Nephron (organoid): ENCODE results near the gene TBC1D12.

ENCODE experiments used
- H3K27ac Mint-ChIP-seq, 3 experiments: 2 replicates each; pipeline ENCODE4 v1.8.0; 2020; ENCODE audit warnings: mixed read lengths in 3 of 3, mild to moderate bottlenecking in 2 of 3, moderate library complexity in 1 of 3
- H3K27me3 Mint-ChIP-seq: 2 replicates; pipeline ENCODE4 v1.8.0; 2021; ENCODE audit warnings: low read depth, mild to moderate bottlenecking, moderate library complexity, mixed read lengths
- H3K36me3 Mint-ChIP-seq: 2 replicates; pipeline ENCODE4 v1.8.0; 2020; ENCODE audit warnings: low read depth, mixed read lengths
- H3K4me1 Mint-ChIP-seq: 2 replicates; pipeline ENCODE4 v1.8.0; 2020; ENCODE audit warnings: mixed read lengths
- H3K4me3 Mint-ChIP-seq, 3 experiments: 2 replicates each; pipeline ENCODE4 v1.8.0; 2020; ENCODE audit warnings: mild to moderate bottlenecking in 3 of 3, mixed read lengths in 3 of 3, moderate library complexity in 2 of 3
- H3K9me3 Mint-ChIP-seq: 2 replicates; pipeline ENCODE4 v1.8.0; 2020; ENCODE audit warnings: mixed read lengths
- CTCF ChIP-seq, 3 experiments: fragments of 200-600 bp; sonication (generic); IDR thresholded peaks; one replicate each; pipeline ENCODE4 v1.5.0; 2021; ENCODE audit warnings: antibody characterized with exemption in 3 of 3; ENCODE audit not compliant: unreplicated experiment in 3 of 3

TBC1D12 gene

GRCh38 chr10:94487575-94487974 is 85.2 kb downstream of the TBC1D12 start:
- Mint-ChIP-seq H3K4me3 (no peak overlapping the region), H3K4me1 (peaks cover 6% of the 10 kb centered on the region), H3K9me3 (peaks cover 32% of the 10 kb centered on the region), H3K36me3 (peaks cover 56% of the 10 kb centered on the region), H3K27me3 (no peaks in the 10 kb centered on the region), H3K27ac (no peak overlapping the region)
- TF ChIP-seq CTCF (IDR thresholded peaks at IDR 0.05; ENCODE audit: unreplicated experiment in 3 of 3) = no peak

- TF ChIP-seq CTCF (IDR thresholded peaks at IDR 0.05; ENCODE audit: unreplicated experiment in 3 of 3) = no peak
These were observed 86.8 kb downstream of the TBC1D12 start for GRCh38 chr10:94489107-94489506.

GRCh38 chr10:94489976-94490788 is 87.8 kb downstream of the TBC1D12 start:
- peaks cover 19% of the 10 kb centered on the region for H3K9me3 Mint-ChIP-seq
- no peak for TF ChIP-seq CTCF (IDR thresholded peaks at IDR 0.05; ENCODE audit: unreplicated experiment in 3 of 3)
- peaks cover 6% of the 10 kb centered on the region for H3K4me1 Mint-ChIP-seq
- H3K36me3 Mint-ChIP-seq = peaks cover 31% of the 10 kb centered on the region
- peak overlapping the region in 1 of 3 experiments; percentile 3 for H3K27ac Mint-ChIP-seq
- no peak overlapping the region for H3K4me3 Mint-ChIP-seq
- no peaks in the 10 kb centered on the region for H3K27me3 Mint-ChIP-seq

More at GRCh38 chr10:94489107-94489506, 86.8 kb downstream of the TBC1D12 start:
- peaks cover 6% of the 10 kb centered on the region for H3K4me1 Mint-ChIP-seq
- no peak overlapping the region for H3K27ac Mint-ChIP-seq
- H3K4me3 Mint-ChIP-seq = no peak overlapping the region
- peaks cover 21% of the 10 kb centered on the region for H3K9me3 Mint-ChIP-seq
- no peaks in the 10 kb centered on the region for H3K27me3 Mint-ChIP-seq
- peaks cover 41% of the 10 kb centered on the region for H3K36me3 Mint-ChIP-seq

GRCh38 chr10:94490789-94491039 is 88.4 kb downstream of the TBC1D12 start:
- TF ChIP-seq CTCF (IDR thresholded peaks at IDR 0.05; ENCODE audit: unreplicated experiment in 3 of 3) = no peak
- H3K9me3 Mint-ChIP-seq = peaks cover 13% of the 10 kb centered on the region
- peak overlapping the region in 2 of 3 experiments; percentile 3 to 20 for H3K27ac Mint-ChIP-seq
- H3K4me1 Mint-ChIP-seq = peaks cover 6% of the 10 kb centered on the region
- H3K36me3 Mint-ChIP-seq = peaks cover 26% of the 10 kb centered on the region
- H3K4me3 Mint-ChIP-seq = no peak overlapping the region
- no peaks in the 10 kb centered on the region for H3K27me3 Mint-ChIP-seq

- TF ChIP-seq CTCF (IDR thresholded peaks at IDR 0.05; ENCODE audit: unreplicated experiment in 3 of 3) = no peak
- Mint-ChIP-seq H3K27ac (no peak overlapping the region), H3K27me3 (no peaks in the 10 kb centered on the region), H3K9me3 (no peaks in the 10 kb centered on the region), H3K4me3 (no peak overlapping the region), H3K4me1 (peaks cover 6% of the 10 kb centered on the region), H3K36me3 (peaks cover 12% of the 10 kb centered on the region)
These were observed 91.1 kb downstream of the TBC1D12 start for GRCh38 chr10:94493463-94493862.

- no peaks in the 10 kb centered on the region for H3K9me3 Mint-ChIP-seq
- no peak for TF ChIP-seq CTCF (IDR thresholded peaks at IDR 0.05; ENCODE audit: unreplicated experiment in 3 of 3)
- H3K4me1 Mint-ChIP-seq = no peaks in the 10 kb centered on the region
- no peak overlapping the region for H3K4me3 Mint-ChIP-seq
- H3K27ac Mint-ChIP-seq = no peak overlapping the region
- H3K27me3 Mint-ChIP-seq = no peaks in the 10 kb centered on the region
- peaks cover 13% of the 10 kb centered on the region for H3K36me3 Mint-ChIP-seq
These were observed 93.7 kb downstream of the TBC1D12 start for GRCh38 chr10:94496010-94496409.
